Vagina (tissue), 2 donors: ENCODE results near the gene NDST1.

Source experiments
- POLR2A ChIP-seq, 2 donors: fragments of 450-650 bp; IDR thresholded peaks; one replicate each; pipeline ENCODE4 v1.6.1; 2017; ENCODE audit warnings: antibody characterized with exemption in 2 of 2, mild to moderate bottlenecking in 2 of 2, moderate library complexity in 2 of 2
- POLR2AphosphoS5 ChIP-seq, 2 donors: sonication (generic); formaldehyde crosslinking; IDR thresholded peaks; one replicate each; pipeline ENCODE4 v1.9.0; 2017; ENCODE audit warnings: antibody characterized with exemption in 2 of 2, mild to moderate bottlenecking in 2 of 2, low read depth in 1 of 2; ENCODE audit not compliant: insufficient read depth in 1 of 2
- TF ChIP-seq, protein P1 (sequence below), 3 experiments: fragments of 450-650 bp in 2 of 3; fragments of 200-600 bp in 1 of 3; sonication (generic) in 1 of 3; IDR thresholded peaks; one replicate each; pipeline ENCODE4 v1.5.1; 2017 to 2019; ENCODE audit warnings: antibody characterized with exemption in 3 of 3, mild to moderate bottlenecking in 2 of 3, moderate library complexity in 2 of 3

DNA sequence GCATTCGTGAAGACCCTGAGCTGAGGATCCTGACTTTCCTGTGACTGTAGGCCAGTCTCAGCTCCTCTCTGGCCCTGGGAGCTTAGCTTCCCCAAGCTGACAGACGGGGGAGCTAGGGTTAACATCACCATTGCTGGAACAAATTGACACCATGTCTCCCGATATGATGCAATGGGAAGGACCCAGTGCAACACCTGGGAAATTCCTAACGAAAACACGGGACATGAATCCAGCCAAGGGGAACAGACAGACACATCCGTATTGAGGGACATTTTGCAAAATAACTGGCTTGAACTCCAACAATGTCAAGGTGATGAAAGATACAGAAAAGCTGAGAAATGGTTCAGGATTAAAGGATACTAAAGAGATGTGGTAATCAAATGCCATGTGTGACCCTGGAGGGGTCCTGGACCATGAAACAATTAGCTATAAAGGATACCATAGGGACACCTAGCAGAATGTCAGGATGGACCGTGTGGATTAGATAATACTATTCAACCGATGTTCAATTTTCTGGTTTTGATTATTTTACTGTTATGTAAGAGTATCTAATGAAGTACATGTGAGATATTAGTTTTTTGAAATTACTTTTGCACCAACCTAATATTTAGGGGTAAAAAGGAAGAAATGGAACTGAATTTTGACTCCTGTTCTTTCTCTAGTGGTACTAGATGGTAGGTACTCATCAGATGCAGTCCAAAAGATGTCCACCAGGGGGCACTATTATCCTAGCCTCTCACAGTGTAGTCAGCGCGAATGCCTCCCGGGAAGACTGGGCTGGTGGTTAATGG lies 52.7 kb downstream of the NDST1 start:
- TF ChIP-seq, protein P1, sequence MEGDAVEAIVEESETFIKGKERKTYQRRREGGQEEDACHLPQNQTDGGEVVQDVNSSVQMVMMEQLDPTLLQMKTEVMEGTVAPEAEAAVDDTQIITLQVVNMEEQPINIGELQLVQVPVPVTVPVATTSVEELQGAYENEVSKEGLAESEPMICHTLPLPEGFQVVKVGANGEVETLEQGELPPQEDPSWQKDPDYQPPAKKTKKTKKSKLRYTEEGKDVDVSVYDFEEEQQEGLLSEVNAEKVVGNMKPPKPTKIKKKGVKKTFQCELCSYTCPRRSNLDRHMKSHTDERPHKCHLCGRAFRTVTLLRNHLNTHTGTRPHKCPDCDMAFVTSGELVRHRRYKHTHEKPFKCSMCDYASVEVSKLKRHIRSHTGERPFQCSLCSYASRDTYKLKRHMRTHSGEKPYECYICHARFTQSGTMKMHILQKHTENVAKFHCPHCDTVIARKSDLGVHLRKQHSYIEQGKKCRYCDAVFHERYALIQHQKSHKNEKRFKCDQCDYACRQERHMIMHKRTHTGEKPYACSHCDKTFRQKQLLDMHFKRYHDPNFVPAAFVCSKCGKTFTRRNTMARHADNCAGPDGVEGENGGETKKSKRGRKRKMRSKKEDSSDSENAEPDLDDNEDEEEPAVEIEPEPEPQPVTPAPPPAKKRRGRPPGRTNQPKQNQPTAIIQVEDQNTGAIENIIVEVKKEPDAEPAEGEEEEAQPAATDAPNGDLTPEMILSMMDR (IDR thresholded peaks at IDR 0.05) = peak; percentile 90 to 94 (median 90)
- TF ChIP-seq POLR2A (IDR thresholded peaks at IDR 0.05) = peak in 1 of 2 donors; percentile 9
- TF ChIP-seq POLR2AphosphoS5 (IDR thresholded peaks at IDR 0.05; ENCODE audit: insufficient read depth in 1 of 2, low read depth in 1 of 2) = peak in 1 of 2 donors; percentile 58
